ENCODE results near the gene TPP2.

TPP2 gene

GRCh38 chr13:102596147-102597028, at the start of gene TPP2:
Gene TPP2 (plus strand): TSS chr13:102596986. CDS start chr13:102597039, 53 bp downstream.
- DNase-seq = peak; percentile 99

GRCh38 chr13:102548811-102549210, 48.0 kb upstream of the TPP2 start:
- DNase-seq = no peak

- DNase-seq = no peak
Observed at GRCh38 chr13:102550507-102550906, 46.3 kb upstream of the TPP2 start.

GRCh38 chr13:102555914-102556553, 40.8 kb upstream of the TPP2 start:
- peak; percentile 68 to 77 for DNase-seq

- peak in 1 of 2 experiments; percentile 22 for DNase-seq
Observed at GRCh38 chr13:102556806-102557205, 40.0 kb upstream of the TPP2 start.

- no peak for DNase-seq
Observed at GRCh38 chr13:102558029-102558428, 38.8 kb upstream of the TPP2 start.

- no peak for DNase-seq
Observed at GRCh38 chr13:102561933-102562332, 34.9 kb upstream of the TPP2 start.

GRCh38 chr13:102563267-102563666, 33.5 kb upstream of the TPP2 start:
- DNase-seq = no peak

GRCh38 chr13:102564564-102564963, 32.2 kb upstream of the TPP2 start:
- DNase-seq = no peak

GRCh38 chr13:102566513-102566912, 30.3 kb upstream of the TPP2 start:
- no peak for DNase-seq

- DNase-seq = no peak
Observed at GRCh38 chr13:102567857-102568256, 28.9 kb upstream of the TPP2 start.

- DNase-seq = no peak
Observed at GRCh38 chr13:102569488-102569887, 27.3 kb upstream of the TPP2 start.

- DNase-seq = peak in 1 of 2 experiments; percentile 47
Observed at GRCh38 chr13:102571075-102571474, 25.7 kb upstream of the TPP2 start.

GRCh38 chr13:102572323-102572722, 24.5 kb upstream of the TPP2 start:
- DNase-seq = no peak

GRCh38 chr13:102580552-102581169, 16.1 kb upstream of the TPP2 start:
- DNase-seq = peak; percentile 69 to 76

GRCh38 chr13:102582256-102582655, 14.5 kb upstream of the TPP2 start:
- DNase-seq = no peak

- no peak for DNase-seq
Observed at GRCh38 chr13:102584434-102584833, 12.4 kb upstream of the TPP2 start.

GRCh38 chr13:102586615-102587014, 10.2 kb upstream of the TPP2 start:
- no peak for DNase-seq

- DNase-seq = no peak
Observed at GRCh38 chr13:102587916-102588315, 8.9 kb upstream of the TPP2 start.

GRCh38 chr13:102589301-102589822, 7.4 kb upstream of the TPP2 start:
- DNase-seq = no peak

- peak; percentile 84 to 92 for DNase-seq
Observed at GRCh38 chr13:102591988-102592781, 4.6 kb upstream of the TPP2 start.

GRCh38 chr13:102593466-102593865, 3.3 kb upstream of the TPP2 start:
- no peak for DNase-seq

Measured in SHP77 (cell line).